AML-193 (cell line): ENCODE measurements around the gene ADRB2.
A peak's percentile ranks its signal among the peaks of the same experiment; 100 is the strongest.

ENCODE experiments used
- DNase-seq, 2 experiments: peaks; one replicate each; lab custom pipeline; 2025; lab: John Stamatoyannopoulos, UW

ADRB2 gene

DNA sequence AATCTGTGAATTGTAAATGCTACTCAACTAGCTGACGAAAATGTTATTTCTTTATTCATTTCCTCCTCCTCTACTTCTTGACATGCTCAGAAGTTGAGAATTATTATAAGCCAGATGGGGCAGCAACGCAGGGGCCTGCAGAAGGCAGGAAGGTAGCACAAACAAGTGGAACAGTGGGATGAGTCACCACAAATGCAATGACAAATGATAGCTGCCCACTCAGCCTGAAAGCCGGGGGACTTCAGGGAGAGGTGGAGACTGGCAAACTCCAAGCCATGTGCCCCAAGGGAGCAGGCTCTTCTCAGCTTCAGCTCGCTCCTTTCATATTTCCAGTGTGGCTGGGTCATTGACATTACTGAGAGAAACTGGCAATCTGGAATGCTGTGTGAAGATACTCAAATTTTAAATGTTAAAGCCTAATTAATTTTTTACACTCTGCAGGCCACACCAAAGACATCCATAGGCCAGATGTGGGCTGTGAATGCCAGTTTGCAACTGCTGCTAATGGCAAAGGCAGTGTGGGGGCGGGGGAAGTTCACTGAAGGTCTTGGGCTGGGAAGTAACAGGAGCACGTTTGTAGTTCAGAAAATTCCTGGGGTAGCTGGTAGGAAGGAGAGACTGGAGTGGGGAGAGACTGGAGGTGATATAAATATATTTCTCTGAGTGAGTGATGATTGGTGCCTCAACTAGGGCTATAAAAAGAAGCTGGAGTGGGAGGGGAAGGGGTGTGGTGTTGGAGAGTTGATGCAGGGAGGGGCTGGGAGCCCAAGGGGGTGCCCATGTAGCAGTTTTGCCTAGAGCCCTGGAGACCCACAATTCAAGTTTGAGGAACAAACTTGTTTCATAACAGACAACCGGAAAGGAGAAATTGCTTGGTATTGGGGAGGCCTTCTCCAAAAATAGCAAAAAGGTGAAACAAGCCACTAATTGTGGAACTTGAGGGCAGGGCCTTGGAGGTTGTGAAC is 20.8 kb upstream of the ADRB2 start:
- DNase-seq = peak; percentile 98

DNA sequence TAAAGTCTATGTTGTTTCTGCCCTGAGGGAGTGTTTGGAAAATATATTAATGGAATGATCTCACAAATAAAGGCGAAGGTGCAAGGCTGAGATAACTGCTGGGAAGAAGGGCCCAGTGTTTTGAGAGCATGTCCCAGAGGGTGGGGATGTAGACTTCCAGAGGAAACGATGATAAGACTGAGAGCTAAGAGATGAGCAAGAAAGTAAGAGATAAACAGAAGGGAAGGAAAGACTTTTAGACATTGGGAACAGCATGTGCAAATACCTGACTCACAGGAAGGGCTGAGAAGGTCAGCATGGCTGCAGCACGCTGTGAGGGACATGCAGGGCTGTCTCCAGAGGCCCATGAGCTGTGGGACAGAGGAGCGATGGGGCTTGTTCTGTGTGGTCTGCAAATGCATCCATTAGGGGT is 19.9 kb upstream of the ADRB2 start:
- DNase-seq = no peak

DNA sequence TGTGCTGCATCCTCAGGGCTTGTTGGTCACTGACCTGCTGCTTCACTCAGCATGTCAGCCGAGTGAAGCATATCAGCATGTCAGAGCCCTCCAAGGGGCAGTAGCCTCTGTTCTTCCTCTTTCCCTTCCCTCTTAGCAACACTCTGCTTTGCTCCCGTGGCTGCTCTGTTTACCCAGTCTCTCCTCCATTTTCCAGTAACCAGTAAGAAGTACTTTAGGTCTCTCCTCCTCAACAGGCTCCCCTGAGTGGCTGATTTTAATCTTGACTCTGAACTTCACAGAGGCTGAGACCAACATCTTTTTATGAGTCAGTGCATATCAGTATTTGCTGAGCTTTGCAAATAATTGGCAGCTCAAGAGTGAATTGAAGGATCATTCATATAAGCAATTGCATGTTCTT is 18.6 kb upstream of the ADRB2 start:
- DNase-seq = peak; percentile 75 to 79

- peak; percentile 92 to 94 for DNase-seq
These were observed 17.4 kb upstream of the ADRB2 start for GRCh38 chr5:148808864-148809642.

- peak in 1 of 2 experiments; percentile 20 for DNase-seq
These were observed 16.5 kb upstream of the ADRB2 start for GRCh38 chr5:148809781-148810524.

DNA sequence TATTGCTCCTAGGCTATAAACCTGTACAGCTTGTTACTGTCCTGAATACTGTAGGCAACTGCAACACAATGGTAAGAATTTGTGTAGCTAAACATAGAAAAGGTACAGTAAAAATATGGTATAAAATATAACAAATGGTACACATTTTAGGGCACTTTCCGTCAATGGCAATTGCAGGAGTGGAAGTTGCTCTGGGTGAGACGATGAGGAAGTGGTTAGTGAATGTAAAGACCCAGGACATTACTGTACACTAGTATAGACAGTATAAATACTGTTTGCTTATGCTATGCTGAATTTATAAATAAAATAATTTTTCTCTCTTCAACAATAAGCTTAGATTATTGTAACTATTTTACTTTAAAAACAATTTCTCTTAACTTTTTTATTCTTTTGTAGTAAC is 15.6 kb upstream of the ADRB2 start:
- DNase-seq = peak; percentile 49 to 65

- peak; percentile 72 to 76 for DNase-seq
These were observed 14.7 kb upstream of the ADRB2 start for GRCh38 chr5:148811756-148812155.

- no peak for DNase-seq
These were observed 11.3 kb upstream of the ADRB2 start for GRCh38 chr5:148815086-148815485.

DNA sequence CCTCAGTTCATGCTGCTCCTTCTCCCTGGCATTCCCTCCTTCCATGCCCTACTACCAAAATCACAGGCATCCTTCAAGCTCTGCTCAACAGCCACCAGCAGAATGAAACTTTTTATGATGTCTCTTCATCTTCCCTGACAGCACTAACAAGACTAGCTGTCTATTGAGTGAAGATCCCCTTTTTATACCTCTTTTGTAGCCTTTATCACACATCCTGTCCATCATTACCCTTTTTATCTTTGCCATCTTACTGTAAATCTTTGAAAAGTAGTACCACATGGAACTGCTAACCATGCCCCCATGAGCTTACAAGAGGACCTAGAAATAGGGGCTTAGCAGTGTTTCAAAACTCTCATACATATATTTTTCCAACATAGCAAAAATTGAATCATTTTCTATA is 10.8 kb upstream of the ADRB2 start:
- DNase-seq = no peak

- no peak for DNase-seq
These were observed 10.1 kb upstream of the ADRB2 start for GRCh38 chr5:148816357-148816756.

DNA sequence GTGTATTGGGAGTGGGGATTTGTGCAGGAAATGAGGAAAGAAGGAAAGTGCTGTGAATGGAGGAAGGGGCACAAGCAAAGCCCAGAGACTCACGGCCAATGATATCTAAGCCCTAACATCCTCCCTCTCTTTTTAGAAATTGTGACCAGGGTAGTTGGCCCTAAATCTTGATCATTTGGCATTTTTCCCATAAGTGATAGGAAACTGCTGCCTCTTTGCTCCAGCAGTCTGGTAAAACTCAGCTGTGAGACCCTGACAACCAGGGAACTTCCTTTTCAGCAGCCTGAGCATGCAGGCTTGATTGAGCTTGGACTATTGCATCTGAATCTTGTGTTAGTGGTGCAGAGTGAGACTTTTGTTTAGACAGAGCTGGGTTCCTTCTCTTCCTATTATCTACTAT is 9.6 kb upstream of the ADRB2 start:
- no peak for DNase-seq

GRCh38 chr5:148817606-148818005 is 8.8 kb upstream of the ADRB2 start:
- DNase-seq = no peak

DNA sequence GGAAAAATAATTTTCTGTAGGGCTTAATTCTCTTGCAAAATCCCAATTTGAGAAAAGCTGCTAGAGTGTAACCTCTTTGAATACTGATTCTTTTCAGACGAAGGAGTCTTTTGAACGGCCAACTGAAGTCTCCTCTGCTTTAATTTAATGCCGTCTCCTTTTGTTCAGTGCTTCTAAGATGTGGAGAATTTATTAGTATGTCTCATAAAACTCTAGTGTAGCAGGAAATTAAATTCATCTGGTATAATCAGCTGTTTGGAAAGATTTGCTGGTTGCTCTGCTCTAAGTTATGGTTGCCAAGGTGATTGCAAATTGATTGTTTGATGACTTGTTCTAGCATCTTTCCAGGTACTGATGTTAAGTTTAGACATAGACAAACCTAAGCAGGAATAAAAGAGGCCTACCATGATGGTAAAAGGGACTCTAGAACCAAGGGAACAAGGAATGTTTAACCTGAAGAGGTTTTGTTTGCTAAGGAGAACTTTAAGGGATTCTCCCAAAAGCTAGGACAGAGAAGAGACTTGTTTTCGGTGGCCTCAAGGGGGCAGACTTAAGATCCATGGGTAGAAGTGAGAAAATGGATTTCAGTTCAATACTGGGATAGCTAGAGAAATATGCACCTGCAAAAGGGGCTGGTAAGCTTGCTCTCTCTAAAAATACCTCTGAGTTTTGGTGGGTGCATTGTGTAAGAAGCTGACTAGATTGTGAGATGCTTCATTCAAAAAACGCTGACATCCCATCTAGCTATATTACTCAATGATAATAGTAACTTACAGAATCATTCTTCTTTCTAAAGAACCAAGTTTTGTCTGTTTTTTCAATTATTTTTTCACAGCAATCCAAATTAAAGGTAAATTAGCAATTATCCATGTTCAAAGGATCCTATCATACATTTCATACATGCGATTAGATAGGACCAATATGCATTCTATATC is 5.7 kb upstream of the ADRB2 start:
- DNase-seq = peak; percentile 17 to 31

GRCh38 chr5:148823871-148824270 is 2.5 kb upstream of the ADRB2 start:
- peak; percentile 26 to 44 for DNase-seq

DNA sequence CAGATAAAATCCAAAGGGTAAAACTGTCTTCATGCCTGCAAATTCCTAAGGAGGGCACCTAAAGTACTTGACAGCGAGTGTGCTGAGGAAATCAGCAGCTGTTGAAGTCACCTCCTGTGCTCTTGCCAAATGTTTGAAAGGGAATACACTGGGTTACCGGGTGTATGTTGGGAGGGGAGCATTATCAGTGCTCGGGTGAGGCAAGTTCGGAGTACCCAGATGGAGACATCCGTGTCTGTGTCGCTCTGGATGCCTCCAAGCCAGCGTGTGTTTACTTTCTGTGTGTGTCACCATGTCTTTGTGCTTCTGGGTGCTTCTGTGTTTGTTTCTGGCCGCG is 727 bp upstream of the ADRB2 start:
- no peak for DNase-seq

DNA sequence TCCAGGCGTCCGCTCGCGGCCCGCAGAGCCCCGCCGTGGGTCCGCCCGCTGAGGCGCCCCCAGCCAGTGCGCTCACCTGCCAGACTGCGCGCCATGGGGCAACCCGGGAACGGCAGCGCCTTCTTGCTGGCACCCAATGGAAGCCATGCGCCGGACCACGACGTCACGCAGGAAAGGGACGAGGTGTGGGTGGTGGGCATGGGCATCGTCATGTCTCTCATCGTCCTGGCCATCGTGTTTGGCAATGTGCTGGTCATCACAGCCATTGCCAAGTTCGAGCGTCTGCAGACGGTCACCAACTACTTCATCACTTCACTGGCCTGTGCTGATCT is 294 bp downstream of the ADRB2 start:
- DNase-seq = no peak

GRCh38 chr5:148827723-148828122 is 1.3 kb downstream of the ADRB2 start:
- no peak for DNase-seq

DNA sequence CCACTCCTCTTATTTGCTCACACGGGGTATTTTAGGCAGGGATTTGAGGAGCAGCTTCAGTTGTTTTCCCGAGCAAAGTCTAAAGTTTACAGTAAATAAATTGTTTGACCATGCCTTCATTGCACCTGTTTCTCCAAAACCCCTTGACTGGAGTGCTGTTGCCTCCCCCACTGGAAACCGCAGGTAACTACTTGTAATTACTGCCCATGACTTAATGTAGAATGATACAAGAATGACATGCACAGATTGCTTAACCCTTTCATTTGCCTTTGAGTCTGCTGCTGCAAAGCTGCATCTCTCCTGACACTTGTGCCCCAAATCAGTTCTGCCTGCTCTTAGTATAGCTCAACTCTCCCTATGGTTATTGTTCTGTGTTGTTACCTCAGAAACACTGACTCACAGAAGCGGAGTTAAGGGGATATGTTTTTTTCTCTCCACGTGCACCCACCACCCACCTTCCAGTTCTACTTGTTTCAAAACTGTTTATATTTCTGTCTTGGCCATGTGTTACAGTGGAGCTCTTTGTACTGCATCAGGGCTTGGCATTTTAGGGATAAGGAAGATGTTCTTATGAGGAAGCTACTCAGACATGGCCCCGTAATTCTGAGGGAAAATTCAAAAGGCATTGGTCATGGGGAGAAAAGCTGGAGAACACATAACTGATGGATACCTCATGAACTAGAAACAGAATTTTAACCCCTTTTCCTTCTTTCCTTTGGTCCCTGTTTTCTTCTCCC is 2.3 kb downstream of the ADRB2 start:
- DNase-seq = no peak

DNA sequence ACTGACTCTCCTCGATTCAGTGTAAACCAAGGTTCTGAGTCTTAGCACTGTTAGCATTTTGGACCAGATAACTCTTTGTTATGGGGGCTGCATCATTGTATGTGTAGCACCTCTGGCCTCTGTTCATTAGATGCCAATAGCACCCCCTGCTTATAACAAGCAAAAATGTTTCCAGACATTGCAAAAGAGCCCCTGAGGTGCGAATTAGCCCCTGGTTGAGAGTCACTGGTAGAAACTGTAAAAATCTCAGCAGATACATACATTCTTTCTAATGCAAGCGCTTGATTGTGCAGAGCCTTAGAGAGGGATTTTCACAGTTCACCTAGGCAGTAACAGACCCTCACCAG is 2.8 kb downstream of the ADRB2 start:
- no peak for DNase-seq

- no peak for DNase-seq
These were observed 3.3 kb downstream of the ADRB2 start for GRCh38 chr5:148829734-148830133.

GRCh38 chr5:148830211-148830610 is 3.8 kb downstream of the ADRB2 start:
- DNase-seq = no peak
